Neuronal stem cell (in vitro differentiated cells): Measurements from ENCODE around the gene RPE65.
"Not testable (repeated sequence)": the region's sequence is repeated elsewhere in the genome, so short reads cannot be mapped to it uniquely, and the experiment has no call there.

Experiments
- DNase-seq: peaks from one replicate; pipeline ENCODE4 v3.0.0-alpha.2; 2013; ENCODE audit warnings: low spot score
- H2AFZ ChIP-seq: one replicate; pipeline ENCODE4 v1.6.1; 2013; ENCODE audit warnings: mild to moderate bottlenecking, low read length, inconsistent platforms
- H2AK5ac ChIP-seq: 2 replicates; pipeline ENCODE4 v1.6.1; 2013; ENCODE audit warnings: low read depth, mild to moderate bottlenecking, inconsistent platforms, low read length, moderate library complexity, mixed read lengths
- H2BK120ac ChIP-seq: 2 replicates; pipeline ENCODE4 v1.6.1; 2013; ENCODE audit warnings: low read depth, mild to moderate bottlenecking, inconsistent platforms, low read length, moderate library complexity, mixed read lengths
- H2BK12ac ChIP-seq: one replicate; pipeline ENCODE4 v1.6.1; 2013; ENCODE audit warnings: low read length, inconsistent platforms
- H2BK15ac ChIP-seq: 2 replicates; pipeline ENCODE4 v1.6.1; 2013; ENCODE audit warnings: mild to moderate bottlenecking, low read length, inconsistent platforms, mixed read lengths
- H2BK5ac ChIP-seq: one replicate; pipeline ENCODE4 v1.6.1; 2013; ENCODE audit warnings: inconsistent platforms, mild to moderate bottlenecking, low read length, moderate library complexity
- H3K14ac ChIP-seq: one replicate; pipeline ENCODE4 v1.6.1; 2013; ENCODE audit warnings: low read length, inconsistent platforms
- H3K18ac ChIP-seq: 2 replicates; pipeline ENCODE4 v1.6.1; 2013; ENCODE audit warnings: low read length, inconsistent platforms
- H3K23ac ChIP-seq: 2 replicates; pipeline ENCODE4 v1.6.1; 2013; ENCODE audit warnings: low read depth, mild to moderate bottlenecking, mixed read lengths, low read length, inconsistent platforms; ENCODE audit not compliant: poor library complexity
- H3K27ac ChIP-seq: replicated peaks from 3 replicates; pipeline ENCODE4 v1.5.1; 2013; ENCODE audit warnings: low read length, inconsistent platforms
- H3K27me3 ChIP-seq, 3 experiments: 2 replicates each; pipeline ENCODE4 v1.6.1; 2013; ENCODE audit warnings: low read length in 3 of 3, mild to moderate bottlenecking in 2 of 3, inconsistent platforms in 1 of 3, low read depth in 1 of 3, mixed read lengths in 1 of 3, moderate library complexity in 1 of 3; ENCODE audit not compliant: control insufficient read depth in 3 of 3, insufficient read depth in 3 of 3
- H3K36me3 ChIP-seq, 2 donors: replicated peaks in 1 of 2; 2 replicates each; pipeline ENCODE4 v1.6.1; 2013; ENCODE audit warnings: low read length in 2 of 2; ENCODE audit not compliant: control insufficient read depth in 2 of 2, insufficient read depth in 2 of 2
- H3K4ac ChIP-seq: 2 replicates; pipeline ENCODE4 v1.6.1; 2013; ENCODE audit warnings: inconsistent platforms, mild to moderate bottlenecking, low read length, moderate library complexity
- H3K4me1 ChIP-seq, 2 donors: 1 replicate in 1 of 2; 2 replicates in 1 of 2; pipeline ENCODE4 v1.6.1; 2013; ENCODE audit warnings: low read length in 2 of 2, low read depth in 1 of 2; ENCODE audit not compliant: control insufficient read depth in 2 of 2, insufficient read depth in 1 of 2
- H3K4me2 ChIP-seq: one replicate; pipeline ENCODE4 v1.6.1; 2013; ENCODE audit warnings: mild to moderate bottlenecking, low read length, inconsistent platforms; ENCODE audit not compliant: insufficient read depth, poor library complexity, severe bottlenecking
- H3K4me3 ChIP-seq, 2 donors: 2 replicates each; pipeline ENCODE4 v1.5.1; 2013; ENCODE audit warnings: low read length in 2 of 2, mild to moderate bottlenecking in 2 of 2, inconsistent platforms in 1 of 2, moderate library complexity in 1 of 2
- H3K79me1 ChIP-seq: one replicate; pipeline ENCODE4 v1.6.1; 2013; ENCODE audit warnings: low read depth, mild to moderate bottlenecking, inconsistent platforms, low read length, moderate library complexity
- H3K9ac ChIP-seq: one replicate; pipeline ENCODE4 v1.6.1; 2013; ENCODE audit warnings: mild to moderate bottlenecking, low read depth, low read length, inconsistent platforms; ENCODE audit not compliant: poor library complexity
- H3K9me3 ChIP-seq, 2 donors: replicated peaks in 1 of 2; 2 replicates each; pipeline versions ENCODE3 to v1.6.1; 2013; ENCODE audit warnings: low read length in 2 of 2, mild to moderate bottlenecking in 2 of 2, inconsistent platforms in 1 of 2, low read depth in 1 of 2, mixed read lengths in 1 of 2, moderate library complexity in 1 of 2; ENCODE audit not compliant: control insufficient read depth in 2 of 2, insufficient read depth in 1 of 2
- H4K8ac ChIP-seq: one replicate; pipeline ENCODE4 v1.6.1; 2013; ENCODE audit warnings: low read depth, mild to moderate bottlenecking, inconsistent platforms, low read length, moderate library complexity
- H4K91ac ChIP-seq: one replicate; pipeline ENCODE4 v1.6.1; 2013; ENCODE audit warnings: low read length, low read depth, mild to moderate bottlenecking, inconsistent platforms; ENCODE audit not compliant: poor library complexity
- WGBS, 2 donors: extraction: QIAGEN DNeasy Blood & Tissue Kit; methylation state at CpG; one replicate each; pipeline ENCODE4 v1.1.7; 2013; ENCODE audit warnings: missing lambda C conversion rate in 2 of 2, mixed read lengths in 1 of 2; ENCODE audit not compliant: insufficient read length in 2 of 2, insufficient replicate concordance in 1 of 2; ENCODE audit errors: extremely low coverage in 2 of 2; 5-methylcytosine and 5-hydroxymethylcytosine counted together

The RPE65 gene

GRCh38 chr1:68478662-68479061, 28.9 kb upstream of the RPE65 start:
- no peak for DNase-seq
- Histone ChIP-seq H3K14ac (no peak overlapping the region), H4K91ac (no peak overlapping the region), H2BK15ac (no peak overlapping the region), H3K4me2 (no peak overlapping the region), H2BK5ac (no peak overlapping the region), H2AFZ (no peak overlapping the region), H3K27me3 (no peaks in the 10 kb centered on the region), H3K27ac (no peak overlapping the region), H3K18ac (no peak overlapping the region), H3K4ac (no peak overlapping the region), H3K4me3 (no peak overlapping the region), H2BK120ac (no peak overlapping the region), H3K9ac (no peak overlapping the region), H3K4me1 (no peaks in the 10 kb centered on the region), H2BK12ac (no peak overlapping the region), H3K36me3 (peaks cover 16 to 95% of the 10 kb centered on the region in 2 donors), H3K79me1 (no peaks in the 10 kb centered on the region), H2AK5ac (no peak overlapping the region), H3K9me3 (peaks cover 0 to 2% of the 10 kb centered on the region in 2 donors), H3K23ac (no peak overlapping the region), H4K8ac (no peak overlapping the region)
- WGBS, 2 donors = no CpG with 5 or more reads among the region's 2 CpGs

DNA sequence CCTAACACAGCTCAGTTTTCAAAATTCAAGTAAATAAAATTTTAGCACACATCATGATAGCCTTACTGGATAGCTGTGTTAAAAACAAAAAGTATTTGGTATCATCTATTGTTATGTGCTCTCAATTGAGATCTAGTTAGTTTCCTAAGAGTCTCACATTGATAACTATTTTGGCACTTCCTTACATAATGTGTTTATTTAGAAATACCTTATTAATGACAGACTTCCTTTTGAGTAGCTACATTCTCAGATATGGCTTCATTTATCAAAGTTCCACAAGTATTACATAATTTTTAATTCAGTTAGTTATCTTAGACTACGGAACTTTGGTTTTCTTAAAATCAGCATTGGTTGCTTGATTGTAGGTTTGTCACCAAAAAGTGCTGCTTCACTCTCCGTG, 26.9 kb upstream of the RPE65 start:
- not testable (repeated sequence) for H3K27ac ChIP-seq, H2BK15ac ChIP-seq, H3K79me1 ChIP-seq, H2BK120ac ChIP-seq, H3K27me3 ChIP-seq, H3K18ac ChIP-seq, H3K4me3 ChIP-seq, H3K4me1 ChIP-seq, H2BK12ac ChIP-seq, H3K9me3 ChIP-seq, H3K9ac ChIP-seq, H2AK5ac ChIP-seq, H3K14ac ChIP-seq, H3K4me2 ChIP-seq, H2AFZ ChIP-seq, H3K23ac ChIP-seq, DNase-seq, H4K8ac ChIP-seq, H3K4ac ChIP-seq, H4K91ac ChIP-seq, H2BK5ac ChIP-seq
- no CpG with 5 or more reads among the region's 2 CpGs for WGBS, 2 donors
- H3K36me3 ChIP-seq = peaks cover 11 to 74% of the 10 kb centered on the region in 2 donors

DNA sequence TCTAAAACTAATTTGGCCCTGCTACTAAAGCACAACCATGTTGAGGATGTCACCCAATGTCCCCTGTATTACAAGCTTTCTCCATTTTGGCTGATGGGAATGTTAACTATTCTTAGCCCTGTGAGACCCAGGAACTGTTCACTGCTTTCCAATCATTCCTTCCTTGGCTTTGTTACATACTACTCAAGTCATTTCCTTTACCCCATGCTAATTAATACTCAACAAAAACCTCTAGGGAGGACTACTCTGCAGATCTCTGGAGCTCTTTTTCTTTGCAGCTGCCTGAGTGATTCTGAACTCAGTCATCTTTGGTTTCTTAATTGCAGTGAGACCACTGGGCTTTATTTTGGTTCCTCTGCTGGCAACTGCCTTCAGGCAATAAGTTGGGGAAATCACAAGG, 23.3 kb upstream of the RPE65 start:
- no peak overlapping the region for H2BK12ac ChIP-seq
- no peak overlapping the region for H2BK15ac ChIP-seq

DNA sequence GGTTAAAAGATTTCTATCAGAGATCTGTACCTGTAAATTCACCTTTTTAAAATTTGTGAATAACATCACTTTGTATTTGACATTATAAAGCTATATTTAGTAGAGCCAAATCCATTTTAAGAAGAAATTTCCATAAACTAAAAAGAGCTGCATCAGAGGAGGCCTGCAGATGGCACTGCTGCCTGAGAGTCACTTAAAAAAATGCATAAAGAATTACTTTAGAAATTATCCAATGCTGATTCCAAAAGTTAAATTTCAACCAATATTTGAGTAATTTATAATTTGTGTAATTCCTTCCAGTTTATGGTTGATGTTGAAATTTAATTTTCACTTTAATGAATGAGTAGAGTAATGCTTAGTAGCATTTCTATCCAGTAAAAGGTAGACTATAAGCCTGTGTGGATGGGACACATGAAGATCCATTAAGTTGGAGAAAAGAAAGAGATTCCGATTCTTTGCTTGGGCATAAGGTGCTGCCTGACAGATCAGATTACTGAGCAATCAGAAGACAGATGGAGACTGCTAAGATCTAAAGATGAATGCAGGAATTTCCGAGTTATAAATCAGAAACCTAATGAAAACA, 20.7 kb upstream of the RPE65 start:
- no peak overlapping the region for H2BK15ac ChIP-seq
- H2AK5ac ChIP-seq = no peak overlapping the region
- no peak overlapping the region for H2BK5ac ChIP-seq
- H3K9ac ChIP-seq = no peak overlapping the region
- H3K9me3 ChIP-seq = peaks cover 0 to 9% of the 10 kb centered on the region in 2 donors
- no peaks in the 10 kb centered on the region for H3K27me3 ChIP-seq
- H3K14ac ChIP-seq = no peak overlapping the region
- H2AFZ ChIP-seq = no peak overlapping the region
- H2BK12ac ChIP-seq = no peak overlapping the region
- H3K4ac ChIP-seq = no peak overlapping the region
- no peak overlapping the region for H4K8ac ChIP-seq
- H2BK120ac ChIP-seq = no peak overlapping the region
- H4K91ac ChIP-seq = no peak overlapping the region
- no peaks in the 10 kb centered on the region for H3K79me1 ChIP-seq
- H3K18ac ChIP-seq = no peak overlapping the region
- WGBS, 2 donors = no CpG with 5 or more reads among the region's 2 CpGs
- peaks cover 0 to 15% of the 10 kb centered on the region in 2 donors for H3K36me3 ChIP-seq
- no peak overlapping the region for H3K27ac ChIP-seq
- no peak overlapping the region for H3K4me3 ChIP-seq
- no peak overlapping the region for H3K23ac ChIP-seq
- no peaks in the 10 kb centered on the region for H3K4me1 ChIP-seq
- no peak for DNase-seq
- H3K4me2 ChIP-seq = no peak overlapping the region

More for the DNA sequence above, 23.3 kb upstream of the RPE65 start:
- Histone ChIP-seq H2BK5ac (no peak overlapping the region), H3K36me3 (peaks cover 0 to 39% of the 10 kb centered on the region in 2 donors), H3K79me1 (no peaks in the 10 kb centered on the region), H3K4me2 (no peak overlapping the region), H3K27me3 (no peaks in the 10 kb centered on the region), H3K4me3 (no peak overlapping the region), H3K18ac (no peak overlapping the region), H2AFZ (no peak overlapping the region), H3K27ac (peak overlapping the region; percentile 44), H4K8ac (no peak overlapping the region), H3K9me3 (peaks cover 0 to 9% of the 10 kb centered on the region in 2 donors), H2AK5ac (no peak overlapping the region), H3K4me1 (no peaks in the 10 kb centered on the region), H2BK120ac (no peak overlapping the region), H3K14ac (no peak overlapping the region), H3K4ac (no peak overlapping the region), H4K91ac (no peak overlapping the region), H3K9ac (no peak overlapping the region), H3K23ac (no peak overlapping the region)
- DNase-seq = no peak
